Chondrocyte (in vitro differentiated cells): ENCODE data around the gene ITPR2. TPM values are rescaled to one million over a fixed set of nuclear protein-coding genes. Genes with fewer than 3 reads are reported as not detected.
"Not testable (repeated sequence)": the region's sequence is repeated elsewhere in the genome, so short reads cannot be mapped to it uniquely, and the experiment has no call there.

Experiments used
- DNase-seq: peaks from one replicate; pipeline ENCODE4 v3.0.0; 2021; ENCODE audit warnings: mixed read lengths, low spot score
- H3K27ac Mint-ChIP-seq: one replicate; pipeline ENCODE4 v1.8.0; 2021; ENCODE audit warnings: mild to moderate bottlenecking, moderate library complexity, mixed read lengths; ENCODE audit not compliant: unreplicated experiment
- H3K27me3 Mint-ChIP-seq: 2 replicates; pipeline ENCODE4 v1.8.0; 2021; ENCODE audit warnings: low read depth, mixed read lengths
- H3K36me3 Mint-ChIP-seq: 2 replicates; pipeline ENCODE4 v1.8.0; 2021; ENCODE audit warnings: low read depth, mixed read lengths
- H3K4me1 Mint-ChIP-seq: 2 replicates; pipeline ENCODE4 v1.8.0; 2021; ENCODE audit warnings: low read depth, mild to moderate bottlenecking, mixed read lengths
- H3K4me3 Mint-ChIP-seq: one replicate; pipeline ENCODE4 v1.8.0; 2021; ENCODE audit warnings: mild to moderate bottlenecking, moderate library complexity, mixed read lengths; ENCODE audit not compliant: unreplicated experiment
- H3K9me3 Mint-ChIP-seq: 2 replicates; pipeline ENCODE4 v1.8.0; 2021; ENCODE audit warnings: low read depth, mixed read lengths
- CTCF ChIP-seq: fragments of 200-600 bp; sonication (generic); IDR thresholded peaks from 2 replicates; pipeline ENCODE4 v1.5.0; 2021; ENCODE audit warnings: antibody characterized with exemption, mild to moderate bottlenecking, moderate library complexity
- total RNA-seq: library from RNA; stranded (reverse); gene quantifications from 3 replicates; pipeline ENCODE4 v1.2.1, GENCODE V29; 2021

The ITPR2 gene
- total RNA-seq, 1 donor from 2014 or later = 18.7 TPM

- Mint-ChIP-seq H3K4me3 (no peak overlapping the region), H3K36me3 (peaks cover 6% of the 10 kb centered on the region), H3K9me3 (peaks cover 8% of the 10 kb centered on the region), H3K4me1 (peaks cover 40% of the 10 kb centered on the region), H3K27me3 (no peaks in the 10 kb centered on the region), H3K27ac (no peak overlapping the region)
- no peak for TF ChIP-seq CTCF
- DNase-seq = no peak
These were observed 186.4 kb downstream of the ITPR2 start for GRCh38 chr12:26646571-26646970.

GRCh38 chr12:26644376-26644775 is 188.6 kb downstream of the ITPR2 start:
- not testable (repeated sequence) for DNase-seq, H3K9me3 Mint-ChIP-seq, H3K27me3 Mint-ChIP-seq, H3K4me3 Mint-ChIP-seq, H3K27ac Mint-ChIP-seq, H3K36me3 Mint-ChIP-seq
- H3K4me1 Mint-ChIP-seq = peaks cover 39% of the 10 kb centered on the region

- no peaks in the 10 kb centered on the region for H3K27me3 Mint-ChIP-seq
- no peaks in the 10 kb centered on the region for H3K36me3 Mint-ChIP-seq
- H3K27ac Mint-ChIP-seq = no peak overlapping the region
- TF ChIP-seq CTCF = no peak
- no peak overlapping the region for H3K4me3 Mint-ChIP-seq
- H3K4me1 Mint-ChIP-seq = peaks cover 33% of the 10 kb centered on the region
- no peak for DNase-seq
- H3K9me3 Mint-ChIP-seq = no peaks in the 10 kb centered on the region
These were observed 189.3 kb downstream of the ITPR2 start for GRCh38 chr12:26643532-26644315.

- no peak for DNase-seq
- no peak for TF ChIP-seq CTCF
- H3K36me3 Mint-ChIP-seq = no peaks in the 10 kb centered on the region
- H3K27me3 Mint-ChIP-seq = no peaks in the 10 kb centered on the region
- no peak overlapping the region for H3K27ac Mint-ChIP-seq
- no peak overlapping the region for H3K4me3 Mint-ChIP-seq
- H3K4me1 Mint-ChIP-seq = peaks cover 19% of the 10 kb centered on the region
- H3K9me3 Mint-ChIP-seq = no peaks in the 10 kb centered on the region
These were observed 190.6 kb downstream of the ITPR2 start for GRCh38 chr12:26642361-26642760.

GRCh38 chr12:26636710-26637328 is 196.2 kb downstream of the ITPR2 start:
- DNase-seq = no peak
- Mint-ChIP-seq H3K27ac (peak overlapping the region; percentile 85), H3K9me3 (no peaks in the 10 kb centered on the region), H3K4me1 (peaks cover 14% of the 10 kb centered on the region), H3K27me3 (no peaks in the 10 kb centered on the region), H3K36me3 (no peaks in the 10 kb centered on the region), H3K4me3 (no peak overlapping the region)
- TF ChIP-seq CTCF = no peak
